CD14-positive monocyte (primary cell): ENCODE data around the gene GGA1. TPM values are rescaled to one million over a fixed set of nuclear protein-coding genes. Genes with fewer than 3 reads are reported as not detected.

Source experiments
- DNase-seq, 3 donors: peaks; one replicate each; pipeline ENCODE4 v3.0.0-alpha.2; 2011 to 2022
- H2AFZ ChIP-seq: 2 replicates; pipeline ENCODE4 v1.6.0; 2012; ENCODE audit warnings: mild to moderate bottlenecking, low read depth, low read length, inconsistent platforms; ENCODE audit not compliant: insufficient read depth, poor library complexity, severe bottlenecking
- H3K27ac ChIP-seq, 2 donors: 1 replicate in 1 of 2; 2 replicates in 1 of 2; pipeline ENCODE4 v1.5.1; 2012 to 2013; ENCODE audit warnings: low read length in 2 of 2, control low read depth in 1 of 2, inconsistent platforms in 1 of 2, low read depth in 1 of 2, mild to moderate bottlenecking in 1 of 2
- H3K27me3 ChIP-seq, 2 donors: one replicate each; pipeline versions ENCODE4 v1.6.0 to v1.6.1; 2011 to 2013; ENCODE audit warnings: low read length in 2 of 2; ENCODE audit not compliant: control insufficient read depth in 2 of 2, insufficient read depth in 2 of 2
- H3K36me3 ChIP-seq, 2 donors: replicated peaks in 1 of 2; 1 replicate in 1 of 2; 2 replicates in 1 of 2; pipeline versions ENCODE4 v1.5.1 to v1.6.1; 2012 to 2013; ENCODE audit warnings: low read length in 2 of 2, control low read depth in 1 of 2, inconsistent platforms in 1 of 2, mild to moderate bottlenecking in 1 of 2; ENCODE audit not compliant: insufficient read depth in 2 of 2, control insufficient read depth in 1 of 2
- H3K4me1 ChIP-seq, 2 donors: 1 replicate in 1 of 2; 2 replicates in 1 of 2; pipeline versions ENCODE4 v1.5.1 to v1.6.1; 2012 to 2013; ENCODE audit warnings: low read length in 2 of 2, control low read depth in 1 of 2, inconsistent platforms in 1 of 2, mild to moderate bottlenecking in 1 of 2, moderate library complexity in 1 of 2; ENCODE audit not compliant: insufficient read depth in 2 of 2, control insufficient read depth in 1 of 2
- H3K4me2 ChIP-seq: replicated peaks from 2 replicates; pipeline ENCODE3; 2012; ENCODE audit warnings: low read length, moderate library complexity, mild to moderate bottlenecking; ENCODE audit not compliant: poor library complexity, severe bottlenecking; ENCODE audit errors: extremely low read depth
- H3K4me3 ChIP-seq, 3 experiments: fragments of 200-600 bp in 1 of 3; sonication (generic) in 1 of 3; replicated peaks in 1 of 3; 1 replicate in 2 of 3; 2 replicates in 1 of 3; pipeline ENCODE4 v1.5.1; 2011 to 2013; ENCODE audit warnings: low read length in 3 of 3, mild to moderate bottlenecking in 3 of 3, control low read depth in 2 of 3, low read depth in 2 of 3, inconsistent platforms in 1 of 3, moderate library complexity in 1 of 3
- H3K79me2 ChIP-seq: 2 replicates; pipeline ENCODE4 v1.6.0; 2012; ENCODE audit warnings: mild to moderate bottlenecking, control low read depth, inconsistent platforms, low read length, moderate library complexity; ENCODE audit not compliant: insufficient read depth
- H3K9ac ChIP-seq: 2 replicates; pipeline ENCODE4 v1.6.0; 2017; ENCODE audit warnings: low read length, mild to moderate bottlenecking; ENCODE audit not compliant: insufficient read depth, poor library complexity, severe bottlenecking
- H3K9me3 ChIP-seq, 2 donors: replicated peaks in 1 of 2; 1 replicate in 1 of 2; 2 replicates in 1 of 2; pipeline versions ENCODE4 v1.5.1 to v1.6.1; 2012 to 2013; ENCODE audit warnings: low read length in 2 of 2, control low read depth in 1 of 2; ENCODE audit not compliant: control insufficient read depth in 1 of 2, insufficient read depth in 1 of 2
- H4K20me1 ChIP-seq: 2 replicates; pipeline ENCODE4 v1.6.0; 2012; ENCODE audit warnings: mild to moderate bottlenecking, low read length, control low read depth, moderate library complexity; ENCODE audit not compliant: insufficient read depth
- H3K27ac Mint-ChIP-seq, 7 donors: one replicate each; pipeline ENCODE4 v1.8.0; 2020; ENCODE audit warnings: mild to moderate bottlenecking in 7 of 7, mixed read lengths in 7 of 7, moderate library complexity in 6 of 7, inconsistent platforms in 2 of 7
- H3K27me3 Mint-ChIP-seq, 3 donors: one replicate each; pipeline ENCODE4 v1.8.0; 2021 to 2022; ENCODE audit warnings: low read depth in 3 of 3, mild to moderate bottlenecking in 3 of 3, mixed read lengths in 3 of 3, moderate library complexity in 3 of 3, inconsistent platforms in 1 of 3
- H3K36me3 Mint-ChIP-seq, 2 donors: one replicate each; pipeline ENCODE4 v1.8.0; 2020; ENCODE audit warnings: mixed read lengths in 2 of 2, inconsistent platforms in 1 of 2, mild to moderate bottlenecking in 1 of 2
- H3K4me1 Mint-ChIP-seq: one replicate; pipeline ENCODE4 v1.8.0; 2020; ENCODE audit warnings: mild to moderate bottlenecking, mixed read lengths
- H3K4me3 Mint-ChIP-seq, 2 donors: one replicate each; pipeline ENCODE4 v1.8.0; 2020; ENCODE audit warnings: mild to moderate bottlenecking in 2 of 2, mixed read lengths in 2 of 2, moderate library complexity in 1 of 2
- H3K9me3 Mint-ChIP-seq, 7 donors: one replicate each; pipeline ENCODE4 v1.8.0; 2020 to 2022; ENCODE audit warnings: mixed read lengths in 7 of 7, mild to moderate bottlenecking in 6 of 7, moderate library complexity in 6 of 7, inconsistent platforms in 2 of 7
- WGBS: methylation state at CpG from one replicate; pipeline ENCODE4 v1.1.5; 2013; ENCODE audit warnings: missing lambda C conversion rate; ENCODE audit not compliant: insufficient coverage; 5-methylcytosine and 5-hydroxymethylcytosine counted together
- intact Hi-C, 2 donors: fragments of 100-400 bp; cut with micrococcal nuclease; formaldehyde crosslinking; loops; one replicate each; pipeline versions ENCODE4 v1.15.0 to v1.15.1; 2023
- polyA plus RNA-seq, 3 donors: library from polyadenylated mRNA; depleted of rRNA in 1 of 3; unstranded in 2 of 3; stranded (reverse) in 1 of 3; fragments of 300-500 nt in 2 of 3; fragments of >200 nt in 1 of 3; fragmentation: Illumina TruSeq in 2 of 3; gene quantifications; 1 replicate in 2 of 3; 2 replicates in 1 of 3; pipeline ENCODE4 v1.2.3, GENCODE V29; 2012 to 2021
- small RNA-seq: library from RNA; depleted of rRNA; stranded (forward); fragments of <200 nt; gene quantifications from one replicate; pipeline ENCODE3, GENCODE V24; 2012; ENCODE audit warnings: low read depth; ENCODE audit not compliant: insufficient read length
- TF ChIP-seq, protein P1 (sequence below): fragments of 200-600 bp; IDR thresholded peaks from one replicate; pipeline ENCODE4 v1.8.0; 2022; ENCODE audit warnings: antibody characterized with exemption, mild to moderate bottlenecking

The GGA1 gene
- polyA plus RNA-seq, 3 donors, result 19.8 to 91.0 (median 24.8) TPM

- intact Hi-C loops, result loop anchor here (1.0 to 10.0 kb wide), 3 partner anchors 38 to 124 kb away; partner anchors contain the start of gene GCAT (in 1 of the 2)
- 50% methylated on average over 2 of the region's 2 CpGs for WGBS
- Histone ChIP-seq H3K4me3 (no peak overlapping the region), H3K9me3 (no peaks in the 10 kb centered on the region), H3K27me3 (no peaks in the 10 kb centered on the region), H3K36me3 (peaks cover 18 to 22% of the 10 kb centered on the region in 2 donors), H3K79me2 (peaks cover 28% of the 10 kb centered on the region), H3K27ac (peak overlapping the region in 1 of 2 donors; percentile 8), H2AFZ (no peak overlapping the region), H3K4me1 (peaks cover 37 to 42% of the 10 kb centered on the region in 2 donors), H3K4me2 (no peak overlapping the region), H3K9ac (no peak overlapping the region), H4K20me1 (peaks cover 46% of the 10 kb centered on the region)
- Mint-ChIP-seq H3K4me1 (peaks cover 26% of the 10 kb centered on the region), H3K4me3 (no peak overlapping the region), H3K9me3 (no peaks in the 10 kb centered on the region), H3K36me3 (peaks cover 13 to 33% of the 10 kb centered on the region in 2 donors), H3K27me3 (no peaks in the 10 kb centered on the region), H3K27ac (peak overlapping the region in 6 of 7 donors; percentile 40 to 88 (median 61))
- TF ChIP-seq, protein P1, sequence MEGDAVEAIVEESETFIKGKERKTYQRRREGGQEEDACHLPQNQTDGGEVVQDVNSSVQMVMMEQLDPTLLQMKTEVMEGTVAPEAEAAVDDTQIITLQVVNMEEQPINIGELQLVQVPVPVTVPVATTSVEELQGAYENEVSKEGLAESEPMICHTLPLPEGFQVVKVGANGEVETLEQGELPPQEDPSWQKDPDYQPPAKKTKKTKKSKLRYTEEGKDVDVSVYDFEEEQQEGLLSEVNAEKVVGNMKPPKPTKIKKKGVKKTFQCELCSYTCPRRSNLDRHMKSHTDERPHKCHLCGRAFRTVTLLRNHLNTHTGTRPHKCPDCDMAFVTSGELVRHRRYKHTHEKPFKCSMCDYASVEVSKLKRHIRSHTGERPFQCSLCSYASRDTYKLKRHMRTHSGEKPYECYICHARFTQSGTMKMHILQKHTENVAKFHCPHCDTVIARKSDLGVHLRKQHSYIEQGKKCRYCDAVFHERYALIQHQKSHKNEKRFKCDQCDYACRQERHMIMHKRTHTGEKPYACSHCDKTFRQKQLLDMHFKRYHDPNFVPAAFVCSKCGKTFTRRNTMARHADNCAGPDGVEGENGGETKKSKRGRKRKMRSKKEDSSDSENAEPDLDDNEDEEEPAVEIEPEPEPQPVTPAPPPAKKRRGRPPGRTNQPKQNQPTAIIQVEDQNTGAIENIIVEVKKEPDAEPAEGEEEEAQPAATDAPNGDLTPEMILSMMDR, result no peak
- no peak for DNase-seq
Measured at GRCh38 chr22:37681001-37681424, 72.4 kb downstream of the GGA1 start.

- Histone ChIP-seq H3K79me2 (peaks cover 27% of the 10 kb centered on the region), H3K4me3 (no peak overlapping the region), H3K9ac (no peak overlapping the region), H4K20me1 (peaks cover 40% of the 10 kb centered on the region), H3K27ac (peak overlapping the region in 1 of 2 donors; percentile 53), H3K4me1 (peaks cover 34 to 39% of the 10 kb centered on the region in 2 donors), H3K4me2 (peak overlapping the region; percentile 15), H3K27me3 (no peaks in the 10 kb centered on the region), H3K9me3 (no peaks in the 10 kb centered on the region), H2AFZ (no peak overlapping the region), H3K36me3 (peaks cover 18 to 22% of the 10 kb centered on the region in 2 donors)
- Mint-ChIP-seq H3K27me3 (no peaks in the 10 kb centered on the region), H3K36me3 (peaks cover 13 to 33% of the 10 kb centered on the region in 2 donors), H3K4me1 (peaks cover 27% of the 10 kb centered on the region), H3K4me3 (peak overlapping the region; percentile 34 to 67), H3K9me3 (no peaks in the 10 kb centered on the region), H3K27ac (peak overlapping the region; percentile 59 to 88 (median 68))
- intact Hi-C loops, result loop anchor here (1.0 to 10.0 kb wide), 3 partner anchors 38 to 123 kb away; partner anchors contain the start of gene GCAT (in 1 of the 2)
- DNase-seq, result peak; percentile 62 to 76 (median 74)
- TF ChIP-seq, protein P1, result peak; percentile 83
- WGBS, result 30% methylated on average over 5 of the region's 6 CpGs
Measured at GRCh38 chr22:37681556-37682049, 73.0 kb downstream of the GGA1 start.

Small RNAs within 50 kb of the gene (small RNA-seq; reads per million reads assigned to genes)
- gene RF00017 (not detected), gene RN7SL385P (not detected)

Other genes with a start within 250 kb of the GGA1 start
- under 1 TPM in 1 of 3 donors, not detected in 2; 0.01 TPM for gene ELFN2, start 181.4 kb upstream of the GGA1 start, polyA plus RNA-seq
- 100 to 1,000 TPM in 2 of 3 donors, 10 to 100 TPM in 1; 84.1 to 196 (median 181) TPM for gene MFNG, start 122.5 kb upstream of the GGA1 start, polyA plus RNA-seq
- under 1 TPM in 1 of 3 donors, not detected in 2; 0.03 TPM for gene CARD10, start 89.4 kb upstream of the GGA1 start, polyA plus RNA-seq
- 10 to 100 TPM in 1 of 3 donors, 1 to 10 TPM in 2; 5.9 to 13.2 (median 8.5) TPM for gene CDC42EP1, start 48.4 kb upstream of the GGA1 start, polyA plus RNA-seq
- gene LGALS2, start 28.7 kb upstream of the GGA1 start, polyA plus RNA-seq, result 100 to 1,000 TPM; 654 to 878 (median 865) TPM
- gene SH3BP1, start 30.8 kb downstream of the GGA1 start, polyA plus RNA-seq, result 100 to 1,000 TPM in 1 of 3 donors, 10 to 100 TPM in 2; 20.0 to 214 (median 20.0) TPM
- 1 to 10 TPM; 1.0 to 4.7 (median 4.3) TPM for gene PDXP, start 49.9 kb downstream of the GGA1 start, polyA plus RNA-seq
- 1,000 to 10,000 TPM; 1,719 to 2,320 (median 1,844) TPM for gene LGALS1, start 66.8 kb downstream of the GGA1 start, polyA plus RNA-seq
- 10 to 100 TPM; 47.3 to 52.0 (median 49.2) TPM for gene NOL12, start 77.5 kb downstream of the GGA1 start, polyA plus RNA-seq
- 10 to 100 TPM; 43.0 to 46.6 (median 44.7) TPM for gene TRIOBP, start 88.2 kb downstream of the GGA1 start, polyA plus RNA-seq
- 1 to 10 TPM in 2 of 3 donors, under 1 TPM in 1; 0.56 to 1.9 (median 1.1) TPM for gene GCAT, start 199.1 kb downstream of the GGA1 start, polyA plus RNA-seq
- not detected for gene GALR3, start 214.5 kb downstream of the GGA1 start, polyA plus RNA-seq
- gene ANKRD54, start 235.5 kb downstream of the GGA1 start, polyA plus RNA-seq, result 10 to 100 TPM in 1 of 3 donors, 1 to 10 TPM in 2; 7.4 to 20.6 (median 9.5) TPM
- gene EIF3L, start 240.6 kb downstream of the GGA1 start, polyA plus RNA-seq, result 100 to 1,000 TPM; 209 to 503 (median 246) TPM